RCC 7860 (cell line): ENCODE measurements around the gene INSYN1.
A peak's percentile ranks its signal among the peaks of the same experiment; 100 is the strongest.
"Not testable (repeated sequence)": the region's sequence is repeated elsewhere in the genome, so short reads cannot be mapped to it uniquely, and the experiment has no call there.

Source experiments
- DNase-seq: peaks from one replicate; pipeline ENCODE4 v3.0.0-alpha.2; 2015; ENCODE audit warnings: low spot score
- FAIRE-seq: peaks from 2 replicates; lab custom pipeline; 2012; peaks lifted over from hg19 to GRCh38; lab: Jason Lieb, UNC

INSYN1 gene

DNA sequence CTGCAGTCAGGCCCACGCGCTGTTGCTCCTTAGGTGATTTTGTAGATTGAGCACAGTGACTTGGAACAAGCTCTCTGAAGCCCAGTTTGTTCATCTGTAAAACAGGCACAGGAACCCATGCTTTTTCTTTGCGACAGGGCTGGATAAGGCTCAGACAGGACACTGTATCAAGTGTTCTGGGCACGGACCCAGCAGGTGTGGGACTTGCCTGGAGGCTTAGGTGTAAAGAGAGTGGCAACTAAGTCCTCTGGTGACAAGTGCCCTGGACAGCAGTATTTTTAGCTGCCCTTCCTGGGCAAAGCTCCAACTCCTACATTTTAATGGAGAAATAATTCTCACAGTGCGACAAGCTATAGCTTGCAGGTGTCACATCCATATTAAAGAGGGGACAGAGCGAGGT, 36.7 kb downstream of the INSYN1 start:
- DNase-seq, result no peak
- FAIRE-seq, result no peak

DNA sequence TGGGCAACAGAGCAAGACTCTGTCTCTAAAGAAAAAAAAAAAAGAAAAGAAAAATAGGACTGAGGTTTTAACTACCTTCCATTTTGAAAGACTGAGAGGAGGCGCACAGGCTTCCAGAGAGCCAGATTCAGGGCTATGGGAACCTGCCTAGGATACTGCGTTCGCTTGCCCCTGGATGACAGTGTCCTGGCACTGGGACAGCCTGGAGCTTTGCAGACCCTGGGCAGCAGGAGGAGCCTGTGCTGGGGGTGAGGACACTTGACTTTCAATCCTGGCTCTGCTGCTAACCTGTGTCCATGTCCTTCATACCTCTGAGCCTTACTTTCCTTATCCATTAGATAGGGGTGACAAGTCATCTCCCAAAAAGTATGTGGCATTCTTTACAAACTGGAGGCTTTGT, 37.7 kb downstream of the INSYN1 start:
- FAIRE-seq, result no peak
- DNase-seq, result no peak

DNA sequence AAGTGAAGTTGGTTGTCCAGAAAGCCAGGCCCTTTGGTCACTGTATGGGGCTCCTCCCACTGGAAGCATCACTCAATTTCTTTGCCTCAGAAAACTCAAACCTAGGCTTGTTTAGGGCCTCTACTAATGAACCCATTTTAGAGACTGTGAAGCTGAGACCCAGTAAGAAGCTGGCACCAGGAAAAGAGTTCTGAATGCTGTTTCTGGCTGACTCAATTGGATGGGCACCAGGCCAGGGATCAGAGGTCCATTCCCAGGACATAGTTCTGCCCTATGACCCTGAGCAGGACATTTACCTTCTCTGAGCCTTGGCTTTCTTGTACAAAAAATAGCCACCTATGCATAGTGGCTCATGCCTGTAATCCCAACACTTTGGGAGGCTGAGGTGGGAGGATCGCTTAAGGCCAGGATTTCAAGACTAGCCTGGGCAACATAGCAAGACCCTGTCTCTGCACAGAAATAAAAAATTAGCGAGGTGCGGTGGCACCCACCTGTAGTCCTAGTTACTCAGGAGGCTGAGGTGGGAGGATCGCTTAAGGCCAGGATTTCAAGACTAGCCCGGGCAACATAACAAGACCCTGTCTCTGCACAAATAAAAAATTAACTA, 38.4 kb downstream of the INSYN1 start:
- no peak for DNase-seq

DNA sequence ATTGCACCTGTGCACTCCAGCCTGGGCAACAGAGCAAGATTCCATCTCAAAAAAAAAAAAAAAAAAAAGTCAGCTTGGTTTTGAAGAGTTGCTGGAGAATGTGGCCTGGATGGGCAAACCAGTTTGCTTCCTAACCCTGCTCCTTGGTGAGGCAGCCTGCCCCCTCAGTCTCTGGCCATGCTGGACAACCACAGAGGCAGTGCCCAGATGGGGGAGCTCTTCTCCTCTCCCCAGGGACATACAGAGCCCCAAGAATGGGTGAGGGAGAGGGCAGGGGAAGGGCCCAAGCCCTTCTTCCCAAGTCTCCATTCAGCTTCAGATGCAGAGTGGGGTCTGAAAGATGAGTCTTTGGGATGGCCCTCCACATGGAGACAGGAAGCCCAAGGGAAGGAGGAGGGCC, 41.0 kb downstream of the INSYN1 start:
- DNase-seq (no peak), FAIRE-seq (no peak)

More for the DNA sequence above, 38.4 kb downstream of the INSYN1 start:
- FAIRE-seq, result no peak

DNA sequence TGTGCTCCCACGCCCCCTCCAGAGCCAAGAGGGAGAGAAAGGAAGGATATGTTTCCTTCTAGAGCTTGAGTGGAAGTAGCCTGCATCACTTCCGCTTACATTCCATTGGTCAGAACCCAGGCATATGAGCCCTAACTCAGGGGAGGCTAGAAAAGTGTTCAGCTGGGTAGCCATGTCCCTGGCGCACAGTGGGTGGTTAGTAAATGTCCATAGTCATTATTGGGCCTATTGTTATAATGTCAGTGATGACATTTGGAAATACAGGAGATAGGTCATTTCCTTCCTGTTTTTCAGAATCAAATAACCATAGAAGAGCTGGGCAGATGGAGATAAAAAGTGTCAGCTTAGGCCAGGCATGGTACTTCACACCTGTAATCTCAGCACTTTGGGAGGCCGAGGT, 41.6 kb downstream of the INSYN1 start:
- FAIRE-seq (no peak), DNase-seq (no peak)

DNA sequence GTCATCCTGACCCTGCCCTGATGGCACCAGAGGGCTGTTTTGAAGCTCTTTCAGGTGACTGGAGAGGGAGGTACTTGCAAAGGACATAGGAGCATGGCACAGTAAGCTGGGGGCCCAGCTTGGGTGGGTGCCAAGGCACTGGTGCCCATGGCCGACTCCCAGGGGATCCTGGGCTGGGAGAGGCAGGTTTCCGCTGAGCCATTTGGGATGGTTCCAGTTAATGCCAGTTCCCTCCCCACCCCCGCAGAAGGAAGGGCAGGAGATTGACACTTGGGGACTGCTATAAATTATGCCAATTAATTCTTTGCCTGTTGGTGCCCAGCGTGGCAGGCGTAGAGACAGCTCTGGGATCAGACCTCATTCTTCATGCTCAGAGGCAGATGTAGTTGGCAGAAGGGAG, 42.8 kb downstream of the INSYN1 start:
- DNase-seq (no peak), FAIRE-seq (no peak)

DNA sequence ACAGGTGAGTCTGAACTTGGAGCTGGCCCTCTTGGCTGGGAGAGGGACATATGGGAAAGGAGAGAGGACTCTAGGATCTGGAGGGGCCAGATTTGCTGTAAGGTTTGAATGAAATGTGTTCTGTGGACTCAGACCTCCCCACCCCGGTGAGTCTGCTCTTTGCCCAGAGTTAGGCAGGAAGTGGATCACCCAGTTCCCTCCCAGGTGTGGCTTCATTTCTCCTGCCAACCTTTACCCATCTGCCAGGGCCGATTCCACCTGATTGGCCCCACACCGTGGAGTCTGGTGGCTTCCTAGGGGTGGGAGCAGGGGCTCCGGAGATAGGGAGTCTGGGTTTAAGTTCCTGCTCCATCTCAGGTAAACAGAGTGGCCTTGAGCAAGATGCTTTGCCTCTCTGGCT, 43.5 kb downstream of the INSYN1 start:
- no peak for FAIRE-seq
- DNase-seq, result no peak

DNA sequence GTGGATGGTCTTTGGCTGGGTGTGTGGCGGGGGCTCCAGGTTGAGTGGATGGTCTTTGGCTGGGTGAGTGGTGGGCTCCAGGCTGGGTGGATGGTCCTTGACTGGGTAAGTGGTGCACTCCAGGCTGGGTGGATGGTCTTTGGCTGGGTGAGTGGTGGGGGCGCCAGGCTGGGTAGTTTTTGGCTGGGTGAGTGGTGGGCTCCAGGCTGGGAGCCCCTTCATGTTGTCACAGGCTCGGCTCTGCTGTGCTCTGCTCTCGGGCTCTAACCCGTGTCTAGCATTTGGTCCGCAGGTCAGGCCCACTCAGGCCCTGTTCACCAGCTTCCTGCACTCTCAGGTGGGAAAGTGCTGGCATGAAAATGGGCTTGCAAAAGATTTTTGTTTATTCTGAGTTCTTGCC, 43.9 kb downstream of the INSYN1 start:
- no peak for DNase-seq
- no peak for FAIRE-seq

DNA sequence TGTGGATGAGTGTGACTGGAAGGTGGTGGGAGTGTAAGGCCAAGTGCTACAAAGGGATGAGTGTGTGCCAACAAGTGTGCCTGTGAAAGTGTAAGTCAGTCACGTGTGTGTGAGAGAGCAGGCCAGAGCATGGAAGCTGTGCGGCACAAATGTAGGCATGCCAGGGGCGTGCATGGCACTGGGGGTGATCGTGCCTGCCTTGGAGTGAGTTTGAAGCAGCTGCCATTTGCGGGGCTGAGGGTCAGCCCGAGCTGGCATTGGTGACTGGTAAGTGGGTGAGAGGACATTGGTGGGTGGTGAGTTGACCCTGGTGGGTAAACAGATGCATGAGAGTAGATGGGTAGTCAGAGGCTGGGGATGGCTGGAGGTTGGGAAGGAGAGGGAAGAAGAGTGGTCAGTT, 44.5 kb downstream of the INSYN1 start:
- DNase-seq (no peak), FAIRE-seq (no peak)

DNA sequence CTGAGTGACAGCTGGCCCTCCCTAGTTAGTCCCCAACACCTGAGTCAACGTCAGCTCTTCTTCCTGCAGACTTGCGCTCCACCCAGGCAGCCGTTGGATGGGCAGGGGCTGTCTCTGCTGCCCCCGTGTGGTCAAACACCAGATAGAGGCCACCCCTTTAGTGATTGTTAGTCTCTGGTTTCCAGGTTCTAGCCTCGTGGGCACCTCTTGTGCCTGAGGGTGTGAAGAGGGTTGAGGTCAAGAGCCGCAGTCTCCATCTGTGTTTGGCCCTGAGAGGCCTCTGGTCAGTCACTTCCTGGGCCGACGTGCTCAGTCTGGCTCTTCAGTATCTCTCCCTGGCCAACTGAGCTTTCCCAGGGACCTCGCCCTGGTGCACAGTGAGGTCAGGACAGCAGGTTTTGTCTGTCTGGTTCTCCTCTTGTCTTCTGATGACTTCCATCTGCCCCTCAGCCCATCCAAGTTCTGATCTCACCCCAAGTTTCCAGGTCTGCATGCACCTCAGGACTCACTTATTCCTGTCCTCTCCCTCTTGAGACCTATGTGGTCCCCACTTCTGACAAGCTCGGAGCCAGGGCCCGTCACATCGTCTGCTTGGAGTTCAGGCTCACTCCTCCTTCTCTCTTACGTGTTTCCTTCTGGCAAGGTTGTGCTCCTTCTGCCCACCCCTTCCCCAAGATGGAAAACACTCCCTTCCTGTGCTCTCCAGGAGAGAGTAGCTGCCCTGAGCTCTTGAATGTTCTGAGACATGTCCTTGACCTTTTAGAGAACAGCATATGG, 48.1 kb downstream of the INSYN1 start:
- DNase-seq, result peak; percentile 30

DNA sequence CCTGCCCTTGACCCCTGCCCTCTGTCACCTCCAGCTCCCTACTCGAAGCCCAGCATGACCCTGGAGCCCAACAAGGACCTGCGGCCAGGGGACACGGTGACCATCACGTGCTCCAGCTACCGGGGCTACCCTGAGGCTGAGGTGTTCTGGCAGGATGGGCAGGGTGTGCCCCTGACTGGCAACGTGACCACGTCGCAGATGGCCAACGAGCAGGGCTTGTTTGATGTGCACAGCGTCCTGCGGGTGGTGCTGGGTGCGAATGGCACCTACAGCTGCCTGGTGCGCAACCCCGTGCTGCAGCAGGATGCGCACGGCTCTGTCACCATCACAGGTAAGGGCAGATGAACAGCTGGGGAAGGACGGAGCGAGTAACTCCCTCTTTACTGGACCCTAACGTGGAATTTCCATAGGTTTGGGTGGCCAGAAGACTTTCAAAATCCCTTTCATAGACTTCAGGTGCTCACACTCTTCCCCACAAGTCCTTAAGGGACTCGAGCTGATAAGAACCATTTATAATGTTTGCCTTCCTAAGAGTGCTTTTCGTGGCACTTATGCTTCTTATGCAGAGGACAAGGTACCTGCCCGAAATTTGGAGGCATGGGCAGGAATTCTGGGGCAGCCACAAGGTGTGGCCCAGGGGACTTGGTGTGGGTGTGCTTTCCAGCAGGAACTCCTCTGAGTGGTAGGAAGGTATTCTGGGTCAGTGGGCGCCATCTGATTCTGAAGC, 48.8 kb downstream of the INSYN1 start:
- not testable (repeated sequence) for DNase-seq, FAIRE-seq

More for the DNA sequence above, 48.1 kb downstream of the INSYN1 start:
- no peak for FAIRE-seq

DNA sequence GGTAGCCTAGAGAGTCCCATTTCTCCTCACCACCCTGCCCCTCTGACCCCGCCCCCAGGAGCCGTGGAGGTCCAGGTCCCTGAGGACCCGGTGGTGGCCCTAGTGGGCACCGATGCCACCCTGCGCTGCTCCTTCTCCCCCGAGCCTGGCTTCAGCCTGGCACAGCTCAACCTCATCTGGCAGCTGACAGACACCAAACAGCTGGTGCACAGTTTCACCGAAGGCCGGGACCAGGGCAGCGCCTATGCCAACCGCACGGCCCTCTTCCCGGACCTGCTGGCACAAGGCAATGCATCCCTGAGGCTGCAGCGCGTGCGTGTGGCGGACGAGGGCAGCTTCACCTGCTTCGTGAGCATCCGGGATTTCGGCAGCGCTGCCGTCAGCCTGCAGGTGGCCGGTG, 49.5 kb downstream of the INSYN1 start:
- FAIRE-seq, DNase-seq: not testable (repeated sequence)

DNA sequence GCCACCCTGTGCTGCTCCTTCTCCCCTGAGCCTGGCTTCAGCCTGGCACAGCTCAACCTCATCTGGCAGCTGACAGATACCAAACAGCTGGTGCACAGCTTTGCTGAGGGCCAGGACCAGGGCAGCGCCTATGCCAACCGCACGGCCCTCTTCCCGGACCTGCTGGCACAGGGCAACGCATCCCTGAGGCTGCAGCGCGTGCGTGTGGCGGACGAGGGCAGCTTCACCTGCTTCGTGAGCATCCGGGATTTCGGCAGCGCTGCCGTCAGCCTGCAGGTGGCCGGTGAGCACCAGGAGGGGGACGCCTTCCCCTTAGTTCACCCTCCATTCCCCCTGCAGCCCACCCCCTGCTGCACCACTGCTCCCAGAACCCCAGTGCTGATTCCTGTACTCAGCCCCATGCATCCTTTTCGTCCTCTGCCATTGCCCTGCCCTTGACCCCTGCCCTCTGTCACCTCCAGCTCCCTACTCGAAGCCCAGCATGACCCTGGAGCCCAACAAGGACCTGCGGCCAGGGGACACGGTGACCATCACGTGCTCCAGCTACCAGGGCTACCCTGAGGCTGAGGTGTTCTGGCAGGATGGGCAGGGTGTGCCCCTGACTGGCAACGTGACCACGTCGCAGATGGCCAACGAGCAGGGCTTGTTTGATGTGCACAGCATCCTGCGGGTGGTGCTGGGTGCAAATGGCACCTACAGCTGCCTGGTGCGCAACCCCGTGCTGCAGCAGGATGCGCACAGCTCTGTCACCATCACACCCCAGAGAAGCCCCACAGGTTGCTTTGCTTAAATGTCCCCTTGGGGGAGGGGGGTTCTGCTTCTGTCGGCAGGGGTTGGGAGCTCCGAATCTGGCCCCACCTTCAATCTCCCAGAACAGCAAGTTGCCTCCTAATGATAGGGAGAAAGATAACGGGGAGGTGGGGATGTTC, 50.6 kb downstream of the INSYN1 start:
- FAIRE-seq, DNase-seq: not testable (repeated sequence)

DNA sequence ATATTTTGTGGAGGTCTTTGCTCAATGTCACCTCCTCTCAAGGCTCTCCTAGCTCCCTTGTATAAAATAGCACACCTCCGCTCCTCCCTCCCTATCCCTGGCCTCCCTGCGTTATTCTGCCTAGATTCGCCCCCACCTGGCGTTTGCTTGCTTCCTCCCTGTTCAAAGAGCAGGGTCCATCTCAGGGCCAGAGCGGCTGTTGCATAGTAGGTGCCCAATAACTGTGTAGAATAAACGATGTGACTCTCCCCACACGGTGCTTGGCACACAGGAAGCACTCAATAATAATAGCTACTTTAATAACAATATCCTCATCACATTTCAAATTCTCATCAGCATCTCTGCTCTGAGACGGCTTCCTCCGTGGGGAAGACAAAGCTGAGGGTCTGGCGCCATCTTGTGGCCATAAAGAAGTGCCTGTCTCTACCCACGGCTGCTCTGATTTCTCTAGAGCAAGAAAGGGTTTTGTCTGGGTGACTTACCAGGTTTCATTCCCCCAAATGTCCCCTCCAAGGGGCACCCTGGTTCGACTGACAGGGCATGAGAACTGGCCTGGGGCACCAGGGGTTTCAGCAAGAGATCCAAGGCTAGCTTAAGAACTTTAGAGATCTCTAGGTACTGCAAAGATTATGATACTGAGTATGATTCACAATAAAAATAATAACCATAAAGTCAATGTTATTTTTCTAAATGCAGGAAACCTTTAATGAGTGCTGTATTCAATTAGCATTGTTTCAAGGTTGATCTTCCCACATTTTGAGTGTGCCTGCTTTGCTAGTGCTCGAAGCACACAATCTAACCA, 52.9 kb downstream of the INSYN1 start:
- FAIRE-seq (peak; percentile 36), DNase-seq (peak; percentile 54)

DNA sequence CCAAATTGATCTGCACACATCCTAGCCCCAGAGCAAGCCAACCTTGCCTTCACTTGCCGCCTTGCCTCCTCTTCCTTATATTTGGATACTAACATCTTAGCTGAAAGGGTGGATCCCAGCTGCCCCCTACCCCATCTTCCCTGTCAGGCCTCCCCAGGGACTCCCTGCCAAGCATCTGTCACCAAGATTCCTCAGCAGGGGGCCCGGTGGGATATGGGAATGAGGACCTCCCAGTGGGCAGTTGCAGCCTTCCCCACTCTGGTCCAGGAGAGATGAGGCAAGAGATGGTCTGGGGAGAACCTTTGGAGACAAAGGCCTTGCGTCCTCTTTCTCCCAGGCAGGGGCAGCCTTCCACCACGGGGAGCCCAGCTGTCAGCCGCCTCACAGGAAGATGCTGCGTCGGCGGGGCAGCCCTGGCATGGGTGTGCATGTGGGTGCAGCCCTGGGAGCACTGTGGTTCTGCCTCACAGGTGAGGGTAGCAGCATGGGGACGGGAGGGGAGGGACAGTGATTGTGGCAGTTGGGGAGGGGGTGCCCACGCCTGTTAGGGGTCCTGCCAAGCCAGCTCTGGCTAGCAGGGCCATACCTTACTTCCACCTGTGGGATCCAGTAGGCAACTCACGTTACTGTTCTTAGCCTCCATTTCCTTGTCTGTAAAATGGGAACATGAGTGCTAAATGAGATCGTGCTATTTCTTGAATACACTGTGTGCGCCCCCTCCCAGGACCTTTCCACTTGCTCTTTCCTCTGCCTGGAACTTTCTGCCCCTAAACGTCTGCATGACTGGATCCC, 53.7 kb downstream of the INSYN1 start:
- DNase-seq (no peak), FAIRE-seq (no peak)

DNA sequence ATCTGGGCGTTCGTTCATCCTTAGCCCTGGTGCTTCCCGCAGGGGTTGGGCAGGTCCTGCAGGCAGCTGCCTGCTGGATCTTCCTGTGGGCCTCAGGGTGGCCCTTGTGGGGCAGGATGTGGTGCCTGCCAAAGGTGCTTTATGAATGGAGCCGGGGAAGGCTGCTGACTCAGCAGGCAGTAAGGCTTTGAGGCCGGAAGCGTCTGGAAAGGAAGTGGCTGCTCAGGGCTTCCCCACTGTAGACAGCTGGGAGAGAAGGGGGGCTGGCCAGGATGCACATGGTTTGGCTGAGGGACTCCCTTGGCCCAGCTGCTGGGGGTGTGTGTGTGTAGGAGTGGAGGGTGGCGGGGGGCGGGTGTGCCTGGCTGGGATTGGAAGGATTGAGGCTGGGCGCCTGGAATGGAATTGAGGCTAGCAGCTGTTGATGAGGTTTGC, 56.1 kb downstream of the INSYN1 start:
- DNase-seq (peak; percentile 92), FAIRE-seq (peak; percentile 90)

DNA sequence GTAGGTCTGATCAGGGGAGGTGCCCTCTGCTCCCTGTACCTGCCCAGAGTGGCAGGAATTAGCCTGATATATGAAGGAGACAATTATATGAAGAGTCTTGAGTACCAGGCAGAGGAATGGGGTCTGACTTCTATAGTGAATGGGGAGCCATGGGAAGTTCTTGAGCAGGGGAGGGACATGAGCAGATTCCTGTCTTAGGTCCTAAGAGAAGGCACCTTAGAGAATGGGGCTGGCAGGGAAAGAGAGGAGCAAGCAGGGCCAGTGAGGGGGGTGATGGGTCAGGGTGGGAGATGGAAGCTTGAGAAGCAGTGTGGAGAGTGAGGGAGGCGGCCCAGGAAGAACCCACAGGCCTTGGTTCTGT, 56.5 kb downstream of the INSYN1 start:
- FAIRE-seq, result no peak

DNA sequence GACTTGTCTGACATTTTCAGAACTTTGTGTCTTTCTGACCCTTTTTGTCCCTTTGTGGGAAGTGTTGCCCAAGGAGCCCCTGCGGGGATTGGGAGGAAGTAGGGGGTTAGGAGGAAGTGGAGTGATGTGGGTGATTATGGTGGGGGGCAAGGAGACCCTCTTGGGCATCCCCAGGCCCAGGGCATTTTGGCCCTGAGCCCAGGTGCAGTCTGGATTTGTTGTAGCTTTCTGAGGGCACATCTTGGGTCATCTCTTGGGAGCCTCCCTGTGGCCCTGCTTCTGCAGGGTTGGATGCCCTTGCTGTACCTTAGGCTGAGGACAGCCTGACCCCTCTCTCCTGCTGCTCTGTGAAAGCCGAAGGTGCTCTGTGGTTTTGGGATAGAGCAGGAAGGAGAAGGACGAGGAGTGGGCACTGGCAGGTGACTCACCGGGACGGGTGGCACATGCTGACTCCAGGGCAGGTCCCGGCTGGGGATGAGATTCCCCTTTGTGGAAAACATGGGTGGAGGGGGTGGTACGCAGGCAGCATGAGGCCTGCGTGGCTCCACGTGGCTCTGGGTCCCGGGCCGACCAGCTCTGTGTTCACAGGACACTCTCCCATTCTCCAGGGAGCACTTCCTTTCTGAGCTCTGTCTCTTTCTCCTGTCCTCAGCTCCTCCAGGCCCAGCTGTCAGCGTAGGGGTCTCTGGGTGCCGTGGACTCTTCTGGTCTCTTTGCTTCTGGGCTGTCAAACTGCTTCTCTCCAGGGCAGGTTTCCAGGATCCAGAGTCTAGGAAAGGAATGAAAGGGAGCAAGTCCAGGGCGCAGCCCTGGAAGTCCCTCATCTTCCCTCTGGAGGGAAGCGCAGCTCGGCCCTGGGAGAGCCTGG, 57.1 kb downstream of the INSYN1 start:
- DNase-seq (no peak), FAIRE-seq (no peak)

More for the DNA sequence above, 56.5 kb downstream of the INSYN1 start:
- no peak for DNase-seq
